Stimulated activated CD8-positive, alpha-beta memory T cell treated with anti-CD3 and anti-CD28 coated beads, Interleukin-12 subunit alpha, Interleukin-12 subunit beta, amount 100 ng/mL, for 1 hour (primary cell): ENCODE data around the gene YTHDC2.
"Not testable (repeated sequence)": the region's sequence is repeated elsewhere in the genome, so short reads cannot be mapped to it uniquely, and the experiment has no call there.

Experiments used
- DNase-seq: peaks from one replicate; pipeline ENCODE4 v3.0.0-alpha.2; 2020; ENCODE audit warnings: low read depth

YTHDC2 gene

GRCh38 chr5:113603246-113603645 is 89.8 kb downstream of the YTHDC2 start:
- DNase-seq = not testable (repeated sequence)

- DNase-seq = no peak
These were observed 93.0 kb downstream of the YTHDC2 start for GRCh38 chr5:113606298-113607134.

- DNase-seq = no peak
These were observed 93.9 kb downstream of the YTHDC2 start for GRCh38 chr5:113607361-113607760.

GRCh38 chr5:113608113-113608596 is 94.7 kb downstream of the YTHDC2 start:
- no peak for DNase-seq

DNA sequence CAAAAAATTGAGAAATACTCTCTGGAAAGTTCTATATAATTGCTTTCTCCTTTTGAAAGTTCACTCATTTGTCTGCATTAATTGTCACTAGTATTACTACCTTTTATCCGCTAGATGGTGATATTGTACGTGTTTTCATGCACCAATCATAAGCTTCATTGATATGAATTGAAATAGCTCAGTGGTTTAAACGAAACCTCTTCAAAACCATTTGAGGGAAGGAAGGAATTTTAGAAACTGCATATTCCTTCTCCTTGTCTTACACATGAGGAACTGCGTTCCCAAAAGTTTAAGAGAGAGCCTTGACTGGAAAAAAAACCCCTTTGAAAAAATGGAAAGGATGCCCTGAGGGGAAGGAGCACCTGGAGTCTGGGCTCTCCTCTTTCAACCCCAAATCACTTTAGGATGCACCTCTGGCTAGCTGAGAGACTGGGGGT is 98.6 kb downstream of the YTHDC2 start:
- no peak for DNase-seq

GRCh38 chr5:113614191-113614590 is 100.7 kb downstream of the YTHDC2 start:
- DNase-seq = no peak

DNA sequence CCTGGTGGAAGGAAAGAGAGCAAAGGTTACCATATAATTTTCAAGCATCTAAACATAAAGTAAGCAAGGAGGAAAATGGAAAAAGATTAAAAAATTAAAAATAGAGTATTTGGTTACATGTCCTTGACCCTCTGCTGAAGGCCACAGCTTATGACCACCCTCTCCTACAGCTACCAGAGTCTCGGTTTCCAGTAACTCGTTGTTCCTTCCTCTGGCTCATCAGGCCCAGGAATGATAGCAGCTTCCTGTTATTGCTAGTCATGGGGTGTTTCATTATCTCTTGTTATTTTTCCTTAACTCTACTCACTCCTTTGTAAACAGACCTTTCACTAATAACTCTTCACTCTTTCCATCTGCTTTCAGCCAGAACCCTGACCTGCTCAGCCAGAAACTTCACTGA is 102.2 kb downstream of the YTHDC2 start:
- DNase-seq = no peak

- DNase-seq = no peak
These were observed 103.8 kb downstream of the YTHDC2 start for GRCh38 chr5:113617191-113617796.

GRCh38 chr5:113632996-113633395 is 119.5 kb downstream of the YTHDC2 start:
- no peak for DNase-seq

GRCh38 chr5:113634957-113635356 is 121.5 kb downstream of the YTHDC2 start:
- no peak for DNase-seq

DNA sequence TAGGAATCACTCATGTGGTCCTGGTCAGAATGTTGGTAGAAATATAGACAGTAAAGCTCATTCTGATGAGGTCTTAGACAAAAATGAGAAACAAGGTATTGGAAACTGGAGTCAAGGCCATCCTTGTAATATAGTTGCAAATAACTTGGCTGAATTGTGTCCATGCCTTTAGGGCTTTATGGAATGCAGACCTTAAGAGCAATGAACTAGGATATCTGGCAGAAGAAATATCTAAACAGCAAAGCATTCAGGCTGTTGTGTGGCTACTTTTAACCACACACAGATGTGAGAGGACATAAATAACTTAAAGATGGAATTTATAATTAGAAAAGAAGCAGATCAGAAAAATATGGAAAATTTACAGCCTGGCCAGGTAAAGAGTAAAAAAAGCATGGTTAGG is 128.2 kb downstream of the YTHDC2 start:
- DNase-seq = no peak
